ENCODE measurements around the gene EFNB2.

DNA sequence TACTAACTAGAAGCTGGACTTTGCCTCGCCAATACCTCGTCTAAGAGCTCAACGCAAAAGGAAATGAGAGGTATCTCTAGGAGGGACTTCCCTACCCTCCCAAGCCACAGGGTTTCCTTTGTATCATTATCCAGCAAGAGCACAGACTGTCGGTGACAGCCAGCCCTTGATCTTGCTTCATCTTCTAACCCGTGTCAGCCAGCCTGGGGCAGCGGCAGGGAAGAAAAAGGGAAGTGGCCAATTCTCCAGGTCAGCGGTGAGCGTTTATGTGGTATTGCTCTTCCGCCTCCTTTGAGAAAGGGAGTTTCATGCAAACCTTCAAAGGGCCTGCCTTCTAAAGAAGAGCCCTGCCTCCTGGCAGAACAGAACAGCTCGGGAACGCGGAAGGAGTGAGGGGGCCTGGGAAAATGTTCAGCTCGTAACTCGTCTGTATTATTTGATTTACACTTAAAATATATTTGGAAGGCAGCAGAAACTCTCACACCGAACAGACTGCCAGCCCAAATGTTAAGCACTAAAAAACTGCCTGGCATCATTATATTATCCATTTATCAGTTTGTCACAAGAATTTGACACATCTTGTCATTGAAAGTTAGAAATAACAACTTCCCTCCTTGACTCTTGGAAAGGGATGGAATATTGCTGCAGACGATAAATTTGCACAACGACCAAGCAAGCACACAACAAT is 41.8 kb downstream of the EFNB2 start:
- TF ChIP-seq, protein P1, sequence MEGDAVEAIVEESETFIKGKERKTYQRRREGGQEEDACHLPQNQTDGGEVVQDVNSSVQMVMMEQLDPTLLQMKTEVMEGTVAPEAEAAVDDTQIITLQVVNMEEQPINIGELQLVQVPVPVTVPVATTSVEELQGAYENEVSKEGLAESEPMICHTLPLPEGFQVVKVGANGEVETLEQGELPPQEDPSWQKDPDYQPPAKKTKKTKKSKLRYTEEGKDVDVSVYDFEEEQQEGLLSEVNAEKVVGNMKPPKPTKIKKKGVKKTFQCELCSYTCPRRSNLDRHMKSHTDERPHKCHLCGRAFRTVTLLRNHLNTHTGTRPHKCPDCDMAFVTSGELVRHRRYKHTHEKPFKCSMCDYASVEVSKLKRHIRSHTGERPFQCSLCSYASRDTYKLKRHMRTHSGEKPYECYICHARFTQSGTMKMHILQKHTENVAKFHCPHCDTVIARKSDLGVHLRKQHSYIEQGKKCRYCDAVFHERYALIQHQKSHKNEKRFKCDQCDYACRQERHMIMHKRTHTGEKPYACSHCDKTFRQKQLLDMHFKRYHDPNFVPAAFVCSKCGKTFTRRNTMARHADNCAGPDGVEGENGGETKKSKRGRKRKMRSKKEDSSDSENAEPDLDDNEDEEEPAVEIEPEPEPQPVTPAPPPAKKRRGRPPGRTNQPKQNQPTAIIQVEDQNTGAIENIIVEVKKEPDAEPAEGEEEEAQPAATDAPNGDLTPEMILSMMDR (IDR thresholded peaks at IDR 0.05) = no peak
- TF ChIP-seq POLR2A (IDR thresholded peaks at IDR 0.05) = no peak
- TF ChIP-seq EP300 (IDR thresholded peaks at IDR 0.05) = no peak

Measured in ovary (tissue), 3 donors.